ENCODE results near the gene WNT11. TPM values are rescaled to one million over a fixed set of nuclear protein-coding genes. Genes with fewer than 3 reads are reported as not detected.

Gene WNT11
- total RNA-seq, 2 donors from 2014 or later: 0.57 to 2.1 TPM

Other genes starting within 250 kb of the WNT11 start
- gene THAP12, start 174.6 kb upstream of the WNT11 start, total RNA-seq: 10 to 100 TPM; 53.1 to 60.8 TPM
- 1 to 10 TPM; 1.7 to 2.5 TPM for gene GVQW3, start 174.8 kb upstream of the WNT11 start, total RNA-seq
- gene EMSY, start 238.5 kb upstream of the WNT11 start, total RNA-seq: 10 to 100 TPM; 25.3 to 34.6 TPM